ENCODE results near the gene CXCR4.

Gene CXCR4

DNA sequence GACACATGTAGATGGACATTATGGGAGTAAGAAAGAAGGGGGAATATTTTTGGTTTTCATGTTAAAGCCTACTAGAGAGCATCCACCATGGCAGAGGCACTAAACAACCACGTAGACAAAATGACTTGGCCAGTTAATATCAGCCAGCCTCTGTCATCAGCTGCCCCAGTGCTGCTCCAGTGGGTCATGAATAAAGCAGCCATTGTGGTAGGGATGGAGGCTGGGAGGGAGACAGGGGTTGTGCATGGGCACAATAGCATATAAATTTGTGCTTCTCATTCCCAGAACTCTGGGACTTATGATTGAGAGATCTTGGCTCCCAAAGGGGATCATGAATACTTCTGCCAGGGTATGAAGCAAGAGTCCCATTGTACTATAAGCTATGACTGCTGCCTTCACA is 31.1 kb upstream of the CXCR4 start:
- no peak for DNase-seq (ENCODE audit: low spot score)
- TF ChIP-seq CTCF (IDR thresholded peaks at IDR 0.05) = no peak
- Histone ChIP-seq H3K4me3 (no peak overlapping the region), H3K27ac (no peak overlapping the region)

GRCh38 chr2:136146564-136146963 is 28.6 kb upstream of the CXCR4 start:
- TF ChIP-seq CTCF (IDR thresholded peaks at IDR 0.05) = no peak
- DNase-seq (ENCODE audit: low spot score) = no peak
- Histone ChIP-seq H3K4me3 (no peak overlapping the region), H3K27ac (no peak overlapping the region)

- no peak for TF ChIP-seq CTCF (IDR thresholded peaks at IDR 0.05)
- Histone ChIP-seq H3K27ac (no peak overlapping the region), H3K4me3 (no peak overlapping the region)
- DNase-seq (ENCODE audit: low spot score) = no peak
These were observed 25.9 kb upstream of the CXCR4 start for GRCh38 chr2:136143603-136144451.

GRCh38 chr2:136141510-136142149 is 23.7 kb upstream of the CXCR4 start:
- no peak for DNase-seq (ENCODE audit: low spot score)
- H3K27ac ChIP-seq = no peak overlapping the region
- no peak for TF ChIP-seq CTCF (IDR thresholded peaks at IDR 0.05)
- H3K4me3 ChIP-seq = no peak overlapping the region

DNA sequence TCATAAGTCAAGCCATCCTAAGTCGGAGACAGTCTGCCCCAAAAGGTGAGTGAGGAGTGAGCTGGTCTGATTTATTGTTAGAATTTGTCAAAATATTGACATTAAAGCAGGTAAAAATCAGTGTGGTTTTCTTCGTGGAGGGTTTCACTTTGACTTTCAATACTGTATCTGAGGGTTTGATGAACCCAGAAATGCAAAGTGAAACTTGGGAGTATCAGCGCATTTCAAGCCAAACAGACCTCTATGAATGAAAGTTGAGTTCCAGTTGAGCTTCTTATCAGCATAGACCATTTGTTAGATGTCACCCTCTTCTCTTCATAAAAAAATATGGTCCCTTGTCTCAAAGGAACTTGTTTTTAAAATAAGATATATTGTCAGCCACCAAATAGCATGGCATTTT is 21.7 kb upstream of the CXCR4 start:
- DNase-seq (ENCODE audit: low spot score) = no peak
- H3K27ac ChIP-seq = no peak overlapping the region
- H3K4me3 ChIP-seq = no peak overlapping the region
- TF ChIP-seq CTCF (IDR thresholded peaks at IDR 0.05) = no peak

DNA sequence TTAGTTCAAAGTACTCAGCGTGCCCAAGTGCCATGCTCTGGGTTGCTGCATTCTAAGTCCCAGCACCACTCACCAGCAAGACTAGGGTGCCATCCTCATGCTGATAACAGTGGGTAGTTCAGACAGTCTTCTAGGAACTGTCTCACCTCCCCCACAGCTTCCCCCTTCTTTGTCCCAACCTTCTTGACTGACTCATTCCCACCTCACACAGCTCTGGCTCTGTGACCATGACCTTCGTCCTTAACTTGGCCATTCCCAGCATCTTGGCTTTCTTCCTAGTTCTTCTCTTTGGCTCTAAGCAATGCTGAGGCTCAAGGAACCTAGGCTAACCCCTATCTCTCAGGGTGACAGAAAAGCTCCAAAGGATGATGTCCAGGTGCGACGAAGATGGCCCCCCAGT is 20.0 kb upstream of the CXCR4 start:
- DNase-seq (ENCODE audit: low spot score) = no peak
- Histone ChIP-seq H3K4me3 (no peak overlapping the region), H3K27ac (no peak overlapping the region)
- no peak for TF ChIP-seq CTCF (IDR thresholded peaks at IDR 0.05)

DNA sequence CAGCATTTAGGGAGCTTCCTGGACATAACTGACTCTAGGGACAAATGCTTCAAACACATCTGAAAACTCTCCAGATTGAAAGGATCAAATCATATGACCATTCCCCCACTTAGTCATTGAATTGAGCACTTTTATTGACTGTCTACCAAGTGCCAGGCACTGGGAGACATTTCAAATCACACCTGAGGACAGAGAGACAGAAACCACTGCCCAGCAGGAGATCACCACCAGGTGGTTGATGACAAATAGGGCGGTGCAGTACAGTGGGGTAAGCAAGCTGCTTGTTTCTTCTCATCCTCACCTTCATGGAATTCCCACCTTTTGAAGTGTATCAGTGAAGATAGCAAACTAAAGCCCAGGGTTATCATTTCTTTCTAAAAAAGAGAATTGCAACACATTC is 19.0 kb upstream of the CXCR4 start:
- no peak for TF ChIP-seq CTCF (IDR thresholded peaks at IDR 0.05)
- Histone ChIP-seq H3K27ac (peak overlapping the region in 1 of 2 donors; percentile 3), H3K4me3 (no peak overlapping the region)
- DNase-seq (ENCODE audit: low spot score) = no peak

Measured in coronary artery (tissue), 2 donors.